GM19397 (cell line): ENCODE results near the gene ADA.
A peak's percentile ranks its signal among the peaks of the same experiment; 100 is the strongest.

Source experiments
- ATAC-seq: cut with Tn5 transposase; IDR thresholded peaks from one replicate; pipeline ENCODE4 v1.9.1; 2021; ENCODE audit warnings: mild to moderate bottlenecking, moderate library complexity; ENCODE audit not compliant: unreplicated experiment

The ADA gene

GRCh38 chr20:44646023-44646640 is 5.4 kb downstream of the ADA start:
- peak; percentile 29 for ATAC-seq

GRCh38 chr20:44644667-44645131 is 6.8 kb downstream of the ADA start:
- no peak for ATAC-seq

GRCh38 chr20:44644230-44644617 is 7.3 kb downstream of the ADA start:
- ATAC-seq = no peak

- ATAC-seq = no peak
Measured at GRCh38 chr20:44643596-44644229, 7.8 kb downstream of the ADA start.

GRCh38 chr20:44643154-44643519 is 8.4 kb downstream of the ADA start:
- no peak for ATAC-seq

- ATAC-seq = no peak
Measured at GRCh38 chr20:44642203-44643153, 9.0 kb downstream of the ADA start.

GRCh38 chr20:44641325-44641724 is 10.2 kb downstream of the ADA start:
- no peak for ATAC-seq

DNA sequence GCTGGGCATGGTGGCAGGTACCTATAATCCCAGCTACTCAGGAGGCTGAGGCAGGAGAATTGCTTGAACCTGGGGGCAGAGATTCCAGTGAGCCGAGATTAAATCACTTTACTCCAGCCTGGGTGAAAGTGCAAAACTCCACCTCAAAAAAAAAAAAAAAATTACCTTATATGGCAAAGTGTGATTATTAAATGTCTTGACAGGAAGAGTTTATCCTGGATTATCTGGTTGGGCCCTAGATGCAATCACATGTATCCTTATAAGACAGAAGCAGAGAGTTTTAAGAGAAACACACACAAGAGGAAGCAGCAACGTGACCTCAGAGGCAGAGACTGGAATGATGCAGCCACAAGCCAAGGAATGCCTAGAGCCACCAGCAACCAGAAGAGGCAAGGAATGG is 11.0 kb downstream of the ADA start:
- ATAC-seq = no peak

GRCh38 chr20:44637522-44638372 is 13.8 kb downstream of the ADA start:
- no peak for ATAC-seq

DNA sequence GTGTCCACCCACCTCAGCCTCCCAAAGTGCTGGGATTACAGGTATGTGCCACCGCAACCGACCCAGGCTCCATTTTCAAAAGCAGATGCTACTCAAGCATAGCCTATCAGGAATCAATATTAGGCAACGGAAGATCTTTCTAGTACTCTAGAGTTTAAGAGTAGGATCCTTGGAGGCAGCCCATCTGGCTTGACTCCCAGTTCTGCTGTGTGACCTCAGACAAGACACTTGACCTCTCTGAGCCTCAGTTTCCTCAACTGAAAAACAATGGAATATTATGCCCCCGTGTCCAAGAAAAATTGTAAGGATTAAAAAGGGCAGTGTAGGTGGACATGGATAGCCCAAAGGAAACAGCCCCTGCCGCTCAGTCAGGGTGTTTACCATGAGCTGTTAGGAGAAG is 14.5 kb downstream of the ADA start:
- ATAC-seq = no peak

DNA sequence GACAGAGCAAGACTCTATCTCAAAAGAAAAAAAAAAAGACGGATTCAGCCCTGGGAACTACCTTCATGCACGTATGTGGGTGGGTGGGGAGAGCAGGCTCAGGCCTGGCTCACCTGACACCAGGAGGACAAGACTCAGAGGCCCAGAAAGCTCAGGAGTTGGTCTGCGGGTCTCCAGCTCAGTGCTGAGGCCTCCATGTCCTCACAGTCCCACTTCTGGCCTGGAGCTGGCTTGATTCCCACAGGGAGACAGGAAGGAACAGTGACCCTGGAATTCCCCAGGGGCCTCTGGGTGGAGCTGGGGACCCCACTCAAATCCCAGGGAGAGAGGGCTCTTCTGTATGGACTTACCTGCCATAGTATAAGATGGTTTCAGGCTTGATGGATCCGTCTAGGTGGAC is 15.6 kb downstream of the ADA start:
- ATAC-seq = no peak

- ATAC-seq = no peak
Measured at GRCh38 chr20:44633872-44634600, 17.5 kb downstream of the ADA start.

- no peak for ATAC-seq
Measured at GRCh38 chr20:44633187-44633810, 18.2 kb downstream of the ADA start.

GRCh38 chr20:44632103-44632752 is 19.3 kb downstream of the ADA start:
- no peak for ATAC-seq

- ATAC-seq = no peak
Measured at GRCh38 chr20:44630297-44630696, 21.2 kb downstream of the ADA start.

- ATAC-seq = no peak
Measured at GRCh38 chr20:44629542-44629941, 22.0 kb downstream of the ADA start.

GRCh38 chr20:44629017-44629385 is 22.5 kb downstream of the ADA start:
- no peak for ATAC-seq

DNA sequence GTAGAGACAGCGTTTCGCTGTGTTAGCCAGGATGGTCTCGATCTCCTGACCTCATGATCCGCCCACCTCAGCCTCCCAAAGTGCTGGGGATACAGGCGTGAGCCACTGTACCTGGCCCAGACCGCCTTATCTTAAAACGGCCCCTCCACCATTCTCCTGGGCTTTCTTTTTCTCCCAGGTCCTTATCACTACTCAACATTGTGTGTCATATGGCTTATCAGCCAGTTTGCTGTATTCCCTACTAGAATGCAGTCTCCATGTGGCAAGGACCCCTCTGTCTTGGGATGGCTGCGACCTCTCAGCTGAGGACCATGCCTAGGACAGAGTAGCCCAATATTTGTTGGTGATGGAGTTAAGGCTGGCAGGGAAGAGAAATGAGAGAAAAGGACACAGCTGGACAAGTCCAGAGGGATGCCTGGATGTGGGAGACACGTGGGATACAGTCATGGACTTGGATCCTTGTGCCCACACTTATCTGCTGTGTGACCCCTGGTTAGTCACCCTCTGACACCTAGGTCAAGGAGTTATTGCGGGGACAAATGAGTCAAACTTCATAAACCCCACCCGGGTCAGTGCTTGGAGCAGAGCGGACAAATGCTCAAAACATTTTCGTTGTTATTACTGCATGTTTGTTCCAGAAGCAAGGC is 24.0 kb downstream of the ADA start:
- no peak for ATAC-seq

GRCh38 chr20:44626278-44626677 is 25.2 kb downstream of the ADA start:
- ATAC-seq = no peak
